Measurements from ENCODE around the gene ITGB7.

ITGB7 gene

GRCh38 chr12:53145383-53146260, 61.4 kb downstream of the ITGB7 start:
- Histone ChIP-seq H3K4me3 (ENCODE audit: low read length) (no peak overlapping the region), H3K27me3 (ENCODE audit: low read depth, low read length) (no peaks in the 10 kb centered on the region), H3K79me2 (ENCODE audit: low read length) (no peaks in the 10 kb centered on the region), H3K9me3 (ENCODE audit: insufficient read depth, low read length) (no peaks in the 10 kb centered on the region; the same call in 1 of the 2 replicates), H2AFZ (ENCODE audit: low read depth, low read length) (no peak overlapping the region), H3K4me2 (ENCODE audit: low read length) (no peak overlapping the region), H3K27ac (ENCODE audit: low read length) (no peak overlapping the region), H4K20me1 (ENCODE audit: insufficient read depth, low read length) (no peaks in the 10 kb centered on the region), H3K36me3 (replicated peaks; ENCODE audit: low read depth, low read length) (no peaks in the 10 kb centered on the region), H3K9ac (ENCODE audit: low read length) (no peak overlapping the region), H3K4me1 (ENCODE audit: low read length) (no peaks in the 10 kb centered on the region)
- TF ChIP-seq EZH2phosphoT487 (IDR thresholded peaks at IDR 0.05; ENCODE audit: low read depth) (no peak), CTCF (IDR thresholded peaks at IDR 0.05; ENCODE audit: low read depth, low read length) (no peak)

- H4K20me1 ChIP-seq (ENCODE audit: insufficient read depth, low read length), result no peaks in the 10 kb centered on the region
- no peaks in the 10 kb centered on the region; the same call in 1 of the 2 replicates for H3K9me3 ChIP-seq (ENCODE audit: insufficient read depth, low read length)
- H2AFZ ChIP-seq (ENCODE audit: low read depth, low read length), result no peak overlapping the region
- H3K36me3 ChIP-seq (replicated peaks; ENCODE audit: low read depth, low read length), result no peaks in the 10 kb centered on the region
- H3K4me2 ChIP-seq (ENCODE audit: low read length), result no peak overlapping the region
- no peaks in the 10 kb centered on the region for H3K27me3 ChIP-seq (ENCODE audit: low read depth, low read length)
- no peak overlapping the region for H3K4me3 ChIP-seq (ENCODE audit: low read length)
- no peak overlapping the region for H3K27ac ChIP-seq (ENCODE audit: low read length)
- TF ChIP-seq EZH2phosphoT487 (IDR thresholded peaks at IDR 0.05; ENCODE audit: low read depth) (no peak), CTCF (IDR thresholded peaks at IDR 0.05; ENCODE audit: low read depth, low read length) (no peak)
- no peak overlapping the region for H3K9ac ChIP-seq (ENCODE audit: low read length)
- H3K79me2 ChIP-seq (ENCODE audit: low read length), result no peaks in the 10 kb centered on the region
- no peaks in the 10 kb centered on the region for H3K4me1 ChIP-seq (ENCODE audit: low read length)
Measured at GRCh38 chr12:53143355-53143754, 63.7 kb downstream of the ITGB7 start.

All from OCI-LY3 (cell line).